GM10847 (cell line): ENCODE results near the gene PHF21B.

ENCODE experiments used
- POLR2A ChIP-seq: IDR thresholded peaks from 2 replicates; pipeline ENCODE4 v1.6.1; 2011; ENCODE audit not compliant: insufficient read length; ENCODE audit errors: extremely low read depth

PHF21B gene

DNA sequence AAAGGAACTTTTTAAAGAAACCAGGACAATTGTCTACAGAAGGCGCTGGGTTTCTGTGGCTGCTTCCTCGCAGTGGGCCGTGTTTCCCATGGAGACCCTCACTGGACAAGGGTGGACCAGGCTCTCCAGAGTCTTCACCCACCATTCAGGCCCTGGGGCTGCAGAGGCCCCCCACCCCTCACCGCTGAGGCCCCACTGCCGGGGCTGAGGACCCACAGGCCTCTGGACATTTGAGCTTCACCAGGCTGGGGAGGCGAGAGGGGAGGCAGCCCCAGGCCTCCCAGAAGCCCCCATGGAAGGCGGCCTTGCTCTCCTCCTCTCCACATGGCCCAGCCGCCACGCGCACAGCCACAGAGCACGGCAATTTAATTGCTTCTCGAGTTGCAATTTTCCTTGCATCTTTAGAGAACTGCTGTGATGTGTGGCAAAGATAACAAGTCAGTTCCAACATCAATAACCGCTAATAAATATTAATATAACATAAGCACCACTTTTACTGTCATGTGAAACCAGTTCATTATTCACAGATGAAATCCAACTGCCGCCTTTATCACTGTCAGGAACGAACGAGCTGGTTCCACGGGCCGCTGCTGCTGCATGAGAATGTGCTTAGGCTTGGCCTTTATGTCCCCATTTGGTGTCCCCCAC lies 81.0 kb downstream of the PHF21B start:
- no peak for TF ChIP-seq POLR2A

DNA sequence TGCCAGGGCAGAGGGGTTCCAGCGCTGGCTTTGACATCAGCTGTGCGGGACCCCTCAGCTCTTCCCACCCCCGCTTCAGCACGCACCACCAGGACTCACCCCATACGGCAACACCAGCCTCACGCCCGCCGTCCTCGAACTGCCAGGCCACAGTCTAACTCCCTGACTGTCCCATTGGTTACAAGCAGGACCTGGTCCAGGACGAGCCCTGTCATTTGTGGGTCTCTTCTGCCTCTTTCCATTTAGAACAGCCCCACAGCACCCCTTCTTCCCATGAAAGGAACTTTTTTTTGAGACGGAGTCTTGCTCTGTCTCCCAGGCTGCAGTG lies 81.7 kb downstream of the PHF21B start:
- TF ChIP-seq POLR2A, result no peak

GRCh38 chr22:44927463-44928135 lies 82.2 kb downstream of the PHF21B start:
- no peak for TF ChIP-seq POLR2A

- no peak for TF ChIP-seq POLR2A
Observed at GRCh38 chr22:44926491-44927415, 83.1 kb downstream of the PHF21B start.

DNA sequence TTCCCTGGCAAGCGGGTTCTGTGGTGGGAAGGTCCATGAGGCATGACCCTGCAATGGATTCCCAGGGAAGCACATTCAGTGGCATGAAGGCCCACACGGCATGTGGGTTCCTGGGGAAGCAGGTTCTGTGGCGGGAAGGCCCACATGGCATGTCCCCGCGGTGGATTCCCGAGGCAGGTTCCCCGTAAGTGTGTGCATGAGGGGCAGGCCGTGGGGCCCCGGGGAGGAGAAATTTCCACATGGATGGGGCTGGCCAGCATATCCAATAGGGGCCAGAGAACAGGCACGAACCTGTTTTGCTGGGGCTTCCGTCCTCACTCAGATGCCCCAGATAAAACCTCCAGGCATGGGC lies 83.7 kb downstream of the PHF21B start:
- no peak for TF ChIP-seq POLR2A

- no peak for TF ChIP-seq POLR2A
Observed at GRCh38 chr22:44925465-44926123, 84.2 kb downstream of the PHF21B start.

- TF ChIP-seq POLR2A, result no peak
Observed at GRCh38 chr22:44924710-44925109, 85.1 kb downstream of the PHF21B start.

DNA sequence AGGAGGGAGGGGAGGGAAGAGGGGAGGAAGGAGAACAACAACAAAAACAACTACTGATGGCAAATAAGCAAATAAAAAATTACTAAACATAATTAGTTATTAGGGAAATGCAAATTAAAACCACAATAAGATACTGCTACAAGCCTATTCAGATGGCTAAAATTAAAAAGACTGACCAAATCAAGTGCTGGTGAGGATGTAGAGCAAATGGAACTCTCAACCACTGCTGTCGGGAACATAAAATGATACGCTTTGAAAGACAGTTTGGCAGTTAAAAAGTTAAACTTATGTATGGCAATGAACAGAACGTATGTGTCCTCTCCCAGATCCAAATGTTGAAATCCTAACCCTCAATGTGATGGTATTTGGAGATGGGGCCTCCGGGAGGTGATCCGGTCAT lies 85.7 kb downstream of the PHF21B start:
- no peak for TF ChIP-seq POLR2A

- no peak for TF ChIP-seq POLR2A
Observed at GRCh38 chr22:44920183-44920582, 89.6 kb downstream of the PHF21B start.

GRCh38 chr22:44919691-44920090 lies 90.1 kb downstream of the PHF21B start:
- TF ChIP-seq POLR2A, result no peak

GRCh38 chr22:44918925-44919392 lies 90.8 kb downstream of the PHF21B start:
- no peak for TF ChIP-seq POLR2A

GRCh38 chr22:44918166-44918924 lies 91.5 kb downstream of the PHF21B start:
- TF ChIP-seq POLR2A, result no peak

DNA sequence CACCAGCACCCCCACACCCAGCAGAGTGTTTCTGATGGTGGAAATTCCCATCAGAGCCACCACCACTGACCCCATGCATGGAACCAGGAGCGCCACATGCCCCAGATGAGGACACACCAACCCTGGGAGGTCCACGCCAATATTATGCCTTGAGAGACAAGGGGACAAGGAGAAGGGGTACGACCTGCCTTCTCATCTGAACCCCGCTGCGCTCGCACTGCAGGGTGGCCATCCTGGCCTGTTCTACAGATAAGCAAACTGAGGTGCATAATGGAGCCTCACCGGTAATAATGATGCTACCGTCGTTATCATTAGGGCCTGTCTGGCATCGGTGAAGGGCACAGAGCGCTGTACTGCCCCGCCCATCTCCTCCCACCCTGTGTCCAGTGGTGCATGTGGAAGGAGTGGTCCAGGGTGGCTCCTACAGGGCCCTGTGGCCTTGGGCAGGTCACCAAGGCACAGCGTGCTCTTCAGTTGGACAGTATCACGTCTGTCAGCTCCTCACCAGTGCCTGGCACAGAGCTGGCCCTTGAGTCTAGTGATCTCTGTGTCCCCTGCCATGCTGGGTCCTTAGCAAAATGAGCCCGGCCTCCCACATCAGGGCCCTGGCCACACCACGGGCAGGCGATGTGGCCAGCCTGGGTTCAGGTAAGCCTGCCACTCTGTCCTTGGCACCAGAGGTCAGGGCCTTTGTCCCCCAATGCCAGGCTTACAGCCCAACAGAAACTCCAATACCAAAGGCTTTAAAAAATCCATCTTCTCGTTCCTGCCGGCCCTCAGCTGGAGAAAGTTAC lies 92.2 kb downstream of the PHF21B start:
- no peak for TF ChIP-seq POLR2A
